ENCODE results near the gene DIABLO.
"Not testable (repeated sequence)": the region's sequence is repeated elsewhere in the genome, so short reads cannot be mapped to it uniquely, and the experiment has no call there.

DIABLO gene

GRCh38 chr12:122225683-122226365 lies at the start of gene DIABLO:
TSS of gene DIABLO (minus strand) at chr12:122226052. CDS start at chr12:122226014, 38 bp downstream.
- in situ Hi-C loops (cut with MboI; ENCODE audit: low sequenced_read_pairs), result no loop called here
- no peaks in the 10 kb centered on the region for H3K9me3 ChIP-seq
- H3K4me3 ChIP-seq, result peak within 1 kb of the TSS; percentile 96
- peaks cover 19% of the 10 kb centered on the region for H3K4me1 ChIP-seq
- H3K36me3 ChIP-seq (replicated peaks), result peaks cover 26% of the 10 kb centered on the region
- DNase-seq (ENCODE audit: low spot score in 2 of 2), result peak; percentile 99 to 100
- no peaks in the 10 kb centered on the region for H3K27me3 ChIP-seq (ENCODE audit: low read depth)

- Histone ChIP-seq H3K4me1 (no peaks in the 10 kb centered on the region), H3K4me3 (no peak overlapping the region), H3K27me3 (ENCODE audit: low read depth) (no peaks in the 10 kb centered on the region), H3K9me3 (no peaks in the 10 kb centered on the region), H3K36me3 (replicated peaks) (peaks cover 6% of the 10 kb centered on the region)
- no peak for DNase-seq (ENCODE audit: low spot score in 2 of 2)
- in situ Hi-C loops (cut with MboI; ENCODE audit: low sequenced_read_pairs), result no loop called here
These were observed 49.6 kb upstream of the DIABLO start for GRCh38 chr12:122275459-122275858.

GRCh38 chr12:122266230-122266901 lies 40.5 kb upstream of the DIABLO start, which contains the start of gene VPS33A:
TSS of gene VPS33A (minus strand) at chr12:122266494. CDS start at chr12:122266408, 86 bp downstream.
- Histone ChIP-seq H3K36me3 (replicated peaks) (peaks cover 9% of the 10 kb centered on the region), H3K9me3 (no peaks in the 10 kb centered on the region), H3K4me3 (peak within 1 kb of the TSS; percentile 96), H3K4me1 (peaks cover 5% of the 10 kb centered on the region; the same call in 1 of the 2 replicates), H3K27me3 (ENCODE audit: low read depth) (no peaks in the 10 kb centered on the region)
- in situ Hi-C loops (cut with MboI; ENCODE audit: low sequenced_read_pairs), result no loop called here
- DNase-seq (ENCODE audit: low spot score in 2 of 2), result peak; percentile 94 to 98

GRCh38 chr12:122265886-122266229 lies 40.0 kb upstream of the DIABLO start:
- in situ Hi-C loops (cut with MboI; ENCODE audit: low sequenced_read_pairs), result no loop called here
- Histone ChIP-seq H3K27me3 (ENCODE audit: low read depth) (no peaks in the 10 kb centered on the region), H3K36me3 (replicated peaks) (peaks cover 13% of the 10 kb centered on the region), H3K9me3 (no peaks in the 10 kb centered on the region), H3K4me1 (peaks cover 5% of the 10 kb centered on the region; the same call in 1 of the 2 replicates), H3K4me3 (peak overlapping the region; percentile 96)
- DNase-seq (ENCODE audit: low spot score in 2 of 2), result no peak

- H3K9me3 ChIP-seq, result no peaks in the 10 kb centered on the region
- H3K4me1 ChIP-seq, result peaks cover 5% of the 10 kb centered on the region; the same call in 1 of the 2 replicates
- in situ Hi-C loops (cut with MboI; ENCODE audit: low sequenced_read_pairs), result no loop called here
- no peaks in the 10 kb centered on the region for H3K27me3 ChIP-seq (ENCODE audit: low read depth)
- no peak for DNase-seq (ENCODE audit: low spot score in 2 of 2)
- peaks cover 16% of the 10 kb centered on the region for H3K36me3 ChIP-seq (replicated peaks)
- H3K4me3 ChIP-seq, result peak overlapping the region; percentile 96
These were observed 39.6 kb upstream of the DIABLO start for GRCh38 chr12:122265476-122265875.

- DNase-seq (ENCODE audit: low spot score in 2 of 2); H3K27me3 ChIP-seq (ENCODE audit: low read depth); H3K4me3 ChIP-seq; H3K9me3 ChIP-seq; H3K4me1 ChIP-seq; in situ Hi-C loops (cut with MboI; ENCODE audit: low sequenced_read_pairs): not testable (repeated sequence)
- peaks cover 31% of the 10 kb centered on the region for H3K36me3 ChIP-seq (replicated peaks)
These were observed 34.9 kb upstream of the DIABLO start for GRCh38 chr12:122260735-122261134.

- peaks cover 30% of the 10 kb centered on the region for H3K36me3 ChIP-seq (replicated peaks)
- H3K4me3 ChIP-seq; H3K9me3 ChIP-seq; H3K27me3 ChIP-seq (ENCODE audit: low read depth); in situ Hi-C loops (cut with MboI; ENCODE audit: low sequenced_read_pairs); H3K4me1 ChIP-seq; DNase-seq (ENCODE audit: low spot score in 2 of 2): not testable (repeated sequence)
These were observed 33.1 kb upstream of the DIABLO start for GRCh38 chr12:122258939-122259338.

- in situ Hi-C loops (cut with MboI; ENCODE audit: low sequenced_read_pairs); H3K27me3 ChIP-seq (ENCODE audit: low read depth); H3K4me1 ChIP-seq; H3K9me3 ChIP-seq; H3K4me3 ChIP-seq; DNase-seq (ENCODE audit: low spot score in 2 of 2): not testable (repeated sequence)
- H3K36me3 ChIP-seq (replicated peaks), result peaks cover 25% of the 10 kb centered on the region
These were observed 32.6 kb upstream of the DIABLO start for GRCh38 chr12:122258462-122258861.

GRCh38 chr12:122250536-122250935 lies 24.7 kb upstream of the DIABLO start:
- in situ Hi-C loops (cut with MboI; ENCODE audit: low sequenced_read_pairs), result no loop called here
- H3K9me3 ChIP-seq, result no peaks in the 10 kb centered on the region
- H3K27me3 ChIP-seq (ENCODE audit: low read depth), result no peaks in the 10 kb centered on the region
- H3K4me1 ChIP-seq, result no peaks in the 10 kb centered on the region
- no peak overlapping the region for H3K4me3 ChIP-seq
- DNase-seq (ENCODE audit: low spot score in 2 of 2), result no peak
- peaks cover 6% of the 10 kb centered on the region for H3K36me3 ChIP-seq (replicated peaks)

GRCh38 chr12:122250047-122250446 lies 24.2 kb upstream of the DIABLO start:
- H3K27me3 ChIP-seq (ENCODE audit: low read depth), result no peaks in the 10 kb centered on the region
- peaks cover 6% of the 10 kb centered on the region for H3K36me3 ChIP-seq (replicated peaks)
- no peaks in the 10 kb centered on the region for H3K4me1 ChIP-seq
- no peak for DNase-seq (ENCODE audit: low spot score in 2 of 2)
- in situ Hi-C loops (cut with MboI; ENCODE audit: low sequenced_read_pairs), result no loop called here
- H3K9me3 ChIP-seq, result no peaks in the 10 kb centered on the region
- no peak overlapping the region for H3K4me3 ChIP-seq

GRCh38 chr12:122245553-122245952 lies 19.7 kb upstream of the DIABLO start:
- H3K36me3 ChIP-seq (replicated peaks), result peaks cover 12% of the 10 kb centered on the region

GRCh38 chr12:122244565-122245371 lies 18.9 kb upstream of the DIABLO start:
- Histone ChIP-seq H3K4me3 (no peak overlapping the region), H3K4me1 (no peaks in the 10 kb centered on the region), H3K9me3 (no peaks in the 10 kb centered on the region), H3K27me3 (ENCODE audit: low read depth) (no peaks in the 10 kb centered on the region), H3K36me3 (replicated peaks) (peaks cover 9% of the 10 kb centered on the region)
- DNase-seq (ENCODE audit: low spot score in 2 of 2), result no peak
- in situ Hi-C loops (cut with MboI; ENCODE audit: low sequenced_read_pairs), result no loop called here

More at GRCh38 chr12:122245553-122245952, 19.7 kb upstream of the DIABLO start:
- no peak overlapping the region for H3K4me3 ChIP-seq
- no peaks in the 10 kb centered on the region for H3K9me3 ChIP-seq
- H3K4me1 ChIP-seq, result no peaks in the 10 kb centered on the region
- in situ Hi-C loops (cut with MboI; ENCODE audit: low sequenced_read_pairs), result no loop called here
- no peak for DNase-seq (ENCODE audit: low spot score in 2 of 2)
- H3K27me3 ChIP-seq (ENCODE audit: low read depth), result no peaks in the 10 kb centered on the region

- Histone ChIP-seq H3K27me3 (ENCODE audit: low read depth) (no peaks in the 10 kb centered on the region), H3K4me1 (no peaks in the 10 kb centered on the region), H3K9me3 (no peaks in the 10 kb centered on the region), H3K4me3 (no peak overlapping the region), H3K36me3 (replicated peaks) (peaks cover 6% of the 10 kb centered on the region)
- in situ Hi-C loops (cut with MboI; ENCODE audit: low sequenced_read_pairs), result no loop called here
- no peak for DNase-seq (ENCODE audit: low spot score in 2 of 2)
These were observed 18.1 kb upstream of the DIABLO start for GRCh38 chr12:122243965-122244364.

- Histone ChIP-seq H3K4me3 (no peak overlapping the region), H3K4me1 (no peaks in the 10 kb centered on the region), H3K27me3 (ENCODE audit: low read depth) (no peaks in the 10 kb centered on the region), H3K9me3 (no peaks in the 10 kb centered on the region), H3K36me3 (replicated peaks) (peaks cover 5% of the 10 kb centered on the region)
- DNase-seq (ENCODE audit: low spot score in 2 of 2), result no peak
- in situ Hi-C loops (cut with MboI; ENCODE audit: low sequenced_read_pairs), result no loop called here
These were observed 13.0 kb upstream of the DIABLO start for GRCh38 chr12:122238861-122239260.

All from HAP-1 (cell line).